ENCODE measurements around the gene SNU13. TPM values are rescaled to one million over a fixed set of nuclear protein-coding genes. Genes with fewer than 3 reads are reported as not detected.
"Not testable (repeated sequence)": the region's sequence is repeated elsewhere in the genome, so short reads cannot be mapped to it uniquely, and the experiment has no call there.

SNU13 gene
- total RNA-seq, 1 donor from 2014 or later, result 35.9 TPM

DNA sequence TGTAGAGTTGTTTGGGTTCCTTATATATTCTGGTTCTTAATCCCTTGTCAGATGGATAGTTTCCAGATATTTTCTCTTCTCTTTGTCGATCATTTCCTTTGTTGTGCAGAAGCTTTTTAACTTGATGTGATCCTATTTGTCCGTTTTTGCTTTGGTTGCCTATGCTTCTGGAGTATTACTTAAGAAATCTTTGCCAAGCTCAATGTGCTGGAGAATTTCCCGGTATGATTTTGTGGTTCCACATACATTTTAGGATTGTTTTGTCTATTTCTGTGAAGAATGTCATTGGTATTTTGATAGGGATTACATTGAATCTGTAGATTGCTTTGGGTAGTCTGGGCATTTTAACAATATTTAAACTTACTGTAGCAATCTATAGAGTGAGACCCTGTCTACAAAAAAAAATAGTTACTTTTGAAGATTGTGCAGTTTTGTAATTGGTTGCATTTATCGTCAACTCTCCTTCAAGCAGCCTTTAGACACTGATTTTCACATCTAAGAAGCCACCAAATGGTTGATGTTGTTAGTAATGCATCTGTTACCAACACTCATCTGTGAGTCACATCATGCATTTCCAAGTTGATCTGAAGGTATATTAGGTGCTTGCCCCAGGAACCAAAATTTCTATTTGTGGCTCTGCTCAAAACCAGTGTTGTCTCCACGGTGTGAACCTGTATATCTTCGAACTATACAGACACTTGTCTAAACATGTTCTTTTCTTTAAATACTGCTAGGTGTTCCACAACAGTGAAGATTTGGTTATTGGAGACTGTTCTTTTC, 46.1 kb downstream of the SNU13 start:
- no peak for DNase-seq (ENCODE audit: low spot score)

- no peak for DNase-seq (ENCODE audit: low spot score)
Observed at GRCh38 chr22:41641854-41642253, 46.8 kb downstream of the SNU13 start.

GRCh38 chr22:41638748-41639147, 49.9 kb downstream of the SNU13 start:
- DNase-seq (ENCODE audit: low spot score), result no peak

DNA sequence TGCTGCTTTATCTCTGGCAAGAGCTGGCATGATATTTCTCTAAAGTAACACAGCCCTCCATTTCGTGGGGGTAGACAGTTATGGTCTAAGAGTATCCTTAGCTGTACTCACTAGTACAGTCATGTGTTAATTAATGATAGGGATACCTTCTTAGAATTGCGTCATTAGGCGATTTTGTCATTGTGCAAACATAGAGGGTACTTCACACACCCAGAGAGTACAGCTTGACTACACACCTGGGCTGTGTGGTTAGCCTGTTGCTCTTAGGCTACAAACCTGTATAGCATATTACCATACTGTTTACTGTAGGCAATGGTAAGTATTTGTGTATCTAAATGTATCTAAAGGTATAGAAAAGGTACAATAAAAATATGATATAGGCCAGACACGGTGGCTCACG, 50.5 kb downstream of the SNU13 start:
- no peak for DNase-seq (ENCODE audit: low spot score)

GRCh38 chr22:41637623-41638022, 51.0 kb downstream of the SNU13 start:
- DNase-seq (ENCODE audit: low spot score), result not testable (repeated sequence)

- DNase-seq (ENCODE audit: low spot score), result no peak
Observed at GRCh38 chr22:41636467-41636866, 52.2 kb downstream of the SNU13 start.

GRCh38 chr22:41634610-41635009, 54.1 kb downstream of the SNU13 start:
- not testable (repeated sequence) for DNase-seq (ENCODE audit: low spot score)

GRCh38 chr22:41631615-41632014, 57.1 kb downstream of the SNU13 start:
- not testable (repeated sequence) for DNase-seq (ENCODE audit: low spot score)

- DNase-seq (ENCODE audit: low spot score), result not testable (repeated sequence)
Observed at GRCh38 chr22:41631115-41631514, 57.6 kb downstream of the SNU13 start.

GRCh38 chr22:41625577-41625976, 63.1 kb downstream of the SNU13 start:
- DNase-seq (ENCODE audit: low spot score), result no peak

Other genes starting within 250 kb of the SNU13 start
- gene TOB2, start 242.1 kb downstream of the SNU13 start, total RNA-seq (ENCODE audit: insufficient read depth, low replicate concordance), result 12.5 TPM
- gene PHF5A, start 220.2 kb downstream of the SNU13 start, total RNA-seq (ENCODE audit: insufficient read depth, low replicate concordance), result 19.5 TPM
- 19.7 TPM for gene ACO2, start 219.8 kb downstream of the SNU13 start, total RNA-seq (ENCODE audit: insufficient read depth, low replicate concordance)
- gene POLR3H, start 144.4 kb downstream of the SNU13 start, total RNA-seq (ENCODE audit: insufficient read depth, low replicate concordance), result 4.6 TPM
- gene CSDC2, start 127.9 kb downstream of the SNU13 start, total RNA-seq (ENCODE audit: insufficient read depth, low replicate concordance), result 1.2 TPM
- 19.5 TPM for gene PMM1, start 99.0 kb downstream of the SNU13 start, total RNA-seq (ENCODE audit: insufficient read depth, low replicate concordance)
- 14.7 TPM for gene DESI1, start 67.8 kb downstream of the SNU13 start, total RNA-seq (ENCODE audit: insufficient read depth, low replicate concordance)
- 123 TPM for gene XRCC6, start 67.6 kb downstream of the SNU13 start, total RNA-seq (ENCODE audit: insufficient read depth, low replicate concordance)
- 7.5 TPM for gene MEI1, start 10.6 kb upstream of the SNU13 start, total RNA-seq (ENCODE audit: insufficient read depth, low replicate concordance)
- gene CCDC134, start 111.8 kb upstream of the SNU13 start, total RNA-seq (ENCODE audit: insufficient read depth, low replicate concordance), result 7.5 TPM
- gene SREBF2, start 144.2 kb upstream of the SNU13 start, total RNA-seq (ENCODE audit: insufficient read depth, low replicate concordance), result 26.0 TPM
- not detected for gene SHISA8, start 226.2 kb upstream of the SNU13 start, total RNA-seq (ENCODE audit: insufficient read depth, low replicate concordance)
- gene TNFRSF13C, start 237.9 kb upstream of the SNU13 start, total RNA-seq (ENCODE audit: insufficient read depth, low replicate concordance), result 0.48 TPM